HEK293 (cell line): ENCODE data around the gene MLLT10.

Experiments used
- KLF16 ChIP-seq: fragments of 450-650 bp; formaldehyde crosslinking; IDR thresholded peaks from 2 replicates; pipeline ENCODE4 v1.5.1; 2017; ENCODE audit warnings: missing biosample characterization, missing genetic modification characterization
- KLF9 ChIP-seq: fragments of 450-650 bp; formaldehyde crosslinking; IDR thresholded peaks from 2 replicates; pipeline ENCODE4 v1.5.1; 2016; ENCODE audit warnings: missing biosample characterization, missing genetic modification characterization, low read depth
- PBX3 ChIP-seq: sonication (generic); formaldehyde crosslinking; IDR thresholded peaks from 2 replicates; pipeline ENCODE4 v1.8.1; 2022; ENCODE audit warnings: mild to moderate bottlenecking, moderate library complexity, missing genetic modification reagents
- REST ChIP-seq: fragments of 450-650 bp; formaldehyde crosslinking; IDR thresholded peaks from 2 replicates; pipeline ENCODE4 v1.5.1; 2016; ENCODE audit warnings: missing biosample characterization, missing genetic modification characterization
- YY1 ChIP-seq: fragments of 450-650 bp; formaldehyde crosslinking; IDR thresholded peaks from 2 replicates; pipeline ENCODE4 v1.5.1; 2018; ENCODE audit warnings: missing biosample characterization, missing genetic modification characterization
- YY2 ChIP-seq: fragments of 450-650 bp; formaldehyde crosslinking; IDR thresholded peaks from 2 replicates; pipeline ENCODE4 v1.5.1; 2016; ENCODE audit warnings: missing biosample characterization, missing genetic modification characterization
- ZBTB10 ChIP-seq: fragments of 450-650 bp; formaldehyde crosslinking; IDR thresholded peaks from 2 replicates; pipeline ENCODE4 v1.5.1; 2016; ENCODE audit warnings: missing biosample characterization, missing genetic modification characterization
- ZBTB17 ChIP-seq: fragments of 450-650 bp; formaldehyde crosslinking; IDR thresholded peaks from 2 replicates; pipeline ENCODE4 v1.5.1; 2016; ENCODE audit warnings: missing biosample characterization, missing genetic modification characterization
- ZNF132 ChIP-seq: fragments of 450-650 bp; formaldehyde crosslinking; IDR thresholded peaks from 2 replicates; pipeline ENCODE4 v1.5.1; 2017; ENCODE audit warnings: missing biosample characterization, missing genetic modification characterization, borderline replicate concordance
- ZNF146 ChIP-seq: fragments of 450-650 bp; formaldehyde crosslinking; IDR thresholded peaks from 2 replicates; pipeline ENCODE4 v1.5.1; 2016; ENCODE audit warnings: missing biosample characterization, missing genetic modification characterization
- ZNF169 ChIP-seq: fragments of 450-650 bp; formaldehyde crosslinking; IDR thresholded peaks from 2 replicates; pipeline ENCODE4 v1.5.1; 2016; ENCODE audit warnings: missing biosample characterization, missing genetic modification characterization
- ZNF2 ChIP-seq: fragments of 450-650 bp; formaldehyde crosslinking; IDR thresholded peaks from 2 replicates; pipeline ENCODE4 v1.5.1; 2016; ENCODE audit warnings: missing biosample characterization, missing genetic modification characterization
- ZNF221 ChIP-seq: fragments of 450-650 bp; formaldehyde crosslinking; IDR thresholded peaks from 2 replicates; pipeline ENCODE4 v1.5.1; 2017; ENCODE audit warnings: missing biosample characterization, missing genetic modification characterization, borderline replicate concordance
- ZNF311 ChIP-seq: fragments of 450-650 bp; formaldehyde crosslinking; IDR thresholded peaks from 2 replicates; pipeline ENCODE4 v1.5.1; 2017; ENCODE audit warnings: missing biosample characterization, missing genetic modification characterization, borderline replicate concordance
- ZNF335 ChIP-seq: fragments of 450-650 bp; formaldehyde crosslinking; conservative IDR thresholded peaks from 2 replicates; pipeline ENCODE4 v1.5.1; 2016; ENCODE audit warnings: missing biosample characterization, missing genetic modification characterization
- ZNF398 ChIP-seq: fragments of 450-650 bp; formaldehyde crosslinking; IDR thresholded peaks from 2 replicates; pipeline ENCODE4 v1.5.1; 2017; ENCODE audit warnings: missing biosample characterization, missing genetic modification characterization
- ZNF48 ChIP-seq: fragments of 450-650 bp; formaldehyde crosslinking; IDR thresholded peaks from 2 replicates; pipeline ENCODE4 v1.5.1; 2016; ENCODE audit warnings: missing biosample characterization, missing genetic modification characterization
- ZNF518A ChIP-seq: fragments of 450-650 bp; formaldehyde crosslinking; conservative IDR thresholded peaks from 2 replicates; pipeline ENCODE4 v1.5.1; 2016; ENCODE audit warnings: low read depth, missing biosample characterization, missing genetic modification characterization
- ZNF561 ChIP-seq: fragments of 450-650 bp; IDR thresholded peaks from 2 replicates; pipeline ENCODE4 v1.5.1; 2018; ENCODE audit warnings: missing biosample characterization, missing genetic modification characterization, borderline replicate concordance
- ZNF624 ChIP-seq: fragments of 450-650 bp; formaldehyde crosslinking; IDR thresholded peaks from 2 replicates; pipeline ENCODE4 v1.5.1; 2017; ENCODE audit warnings: missing biosample characterization, missing genetic modification characterization
- ZNF629 ChIP-seq: fragments of 450-650 bp; formaldehyde crosslinking; IDR thresholded peaks from 2 replicates; pipeline ENCODE4 v1.5.1; 2017; ENCODE audit warnings: missing biosample characterization, missing genetic modification characterization
- ZNF776 ChIP-seq: fragments of 450-650 bp; formaldehyde crosslinking; IDR thresholded peaks from 2 replicates; pipeline ENCODE4 v1.5.0; 2017; ENCODE audit warnings: missing biosample characterization, missing genetic modification characterization, borderline replicate concordance
- ZSCAN4 ChIP-seq: fragments of 450-650 bp; formaldehyde crosslinking; IDR thresholded peaks from 2 replicates; pipeline ENCODE4 v1.5.1; 2017; ENCODE audit warnings: missing biosample characterization, missing genetic modification characterization

Gene MLLT10

GRCh38 chr10:21495752-21496342 is 38.2 kb upstream of the MLLT10 start (continued):
- TF ChIP-seq ZBTB10 (peak; percentile 94), YY1 (tag by site-specific recombination) (peak; percentile 47; the same call in 1 of the 2 replicates), PBX3 (CRISPR knock-in tag) (peak; percentile 57; the same call in 1 of the 2 replicates), ZNF48 (no peak), ZNF221 (tag by site-specific recombination) (no peak), ZNF169 (tag by site-specific recombination) (no peak), ZNF629 (tag by site-specific recombination) (peak; percentile 63), ZNF518A (tag by site-specific recombination) (no peak), KLF16 (tag by site-specific recombination) (peak; percentile 66), ZNF624 (tag by site-specific recombination) (no peak), ZNF311 (tag by site-specific recombination) (no peak), YY2 (tag by site-specific recombination) (no peak), KLF9 (tag by site-specific recombination) (peak; percentile 84), ZSCAN4 (tag by site-specific recombination) (no peak), ZNF776 (tag by site-specific recombination) (no peak), ZNF146 (no peak), REST (tag by site-specific recombination) (no peak), ZNF132 (tag by site-specific recombination) (no peak), ZNF2 (tag by site-specific recombination) (peak; percentile 70; the same call in 1 of the 2 replicates), ZNF398 (peak; percentile 98), ZNF335 (tag by site-specific recombination) (no peak; the same call in 1 of the 2 replicates), ZNF561 (tag by site-specific recombination) (peak; percentile 97), ZBTB17 (tag by site-specific recombination) (peak; percentile 32; the same call in 1 of the 2 replicates)
